Mesendoderm (in vitro differentiated cells): Measurements from ENCODE around the gene QSOX2.
"Not testable (repeated sequence)": the region's sequence is repeated elsewhere in the genome, so short reads cannot be mapped to it uniquely, and the experiment has no call there.

Experiments
- DNase-seq: peaks from one replicate; pipeline ENCODE4 v3.0.0; 2013
- H2AK5ac ChIP-seq: 2 replicates; pipeline ENCODE4 v1.6.1; 2013; ENCODE audit warnings: low read length, inconsistent platforms
- H2BK120ac ChIP-seq: 2 replicates; pipeline ENCODE4 v1.6.1; 2013; ENCODE audit warnings: low read depth, mild to moderate bottlenecking, low read length, moderate library complexity, mixed read lengths
- H2BK15ac ChIP-seq: replicated peaks from 2 replicates; pipeline ENCODE4 v1.6.1; 2013; ENCODE audit warnings: low read depth, mild to moderate bottlenecking, moderate library complexity
- H2BK5ac ChIP-seq: 2 replicates; pipeline ENCODE4 v1.6.1; 2013; ENCODE audit warnings: low read length, inconsistent platforms
- H3K18ac ChIP-seq: 2 replicates; pipeline ENCODE4 v1.6.1; 2013; ENCODE audit warnings: mild to moderate bottlenecking, low read length, mixed read lengths
- H3K23ac ChIP-seq: one replicate; pipeline ENCODE4 v1.6.1; 2013; ENCODE audit warnings: low read length
- H3K27ac ChIP-seq: 2 replicates; pipeline ENCODE4 v1.5.1; 2013; ENCODE audit warnings: low read depth, mild to moderate bottlenecking, inconsistent platforms, low read length, moderate library complexity
- H3K27me3 ChIP-seq: 2 replicates; pipeline ENCODE4 v1.6.1; 2013; ENCODE audit warnings: low read length, control low read depth, mild to moderate bottlenecking, inconsistent platforms; ENCODE audit not compliant: insufficient read depth, poor library complexity
- H3K36me3 ChIP-seq: 2 replicates; pipeline ENCODE4 v1.6.1; 2013; ENCODE audit warnings: low read length, inconsistent platforms; ENCODE audit not compliant: control insufficient read depth, insufficient read depth
- H3K4ac ChIP-seq: one replicate; pipeline ENCODE4 v1.6.1; 2013; ENCODE audit warnings: low read depth, mild to moderate bottlenecking, low read length, moderate library complexity
- H3K4me1 ChIP-seq: 2 replicates; pipeline ENCODE4 v1.6.1; 2013; ENCODE audit warnings: low read depth, low read length, inconsistent platforms; ENCODE audit not compliant: control insufficient read depth
- H3K4me2 ChIP-seq: 2 replicates; pipeline ENCODE4 v1.6.1; 2013; ENCODE audit warnings: low read length
- H3K4me3 ChIP-seq: 2 replicates; pipeline ENCODE4 v1.5.1; 2013; ENCODE audit warnings: mild to moderate bottlenecking, low read length
- H3K56ac ChIP-seq: one replicate; pipeline ENCODE4 v1.6.1; 2013; ENCODE audit warnings: low read length
- H3K79me1 ChIP-seq: 2 replicates; pipeline ENCODE4 v1.6.1; 2013; ENCODE audit warnings: low read length, inconsistent platforms
- H3K79me2 ChIP-seq: 2 replicates; pipeline ENCODE4 v1.6.1; 2013; ENCODE audit warnings: mild to moderate bottlenecking, low read length; ENCODE audit not compliant: control insufficient read depth, insufficient read depth
- H3K9ac ChIP-seq: 2 replicates; pipeline ENCODE4 v1.6.1; 2013; ENCODE audit warnings: low read length, inconsistent platforms
- H4K5ac ChIP-seq: one replicate; pipeline ENCODE4 v1.6.1; 2013; ENCODE audit warnings: low read length
- H4K8ac ChIP-seq: one replicate; pipeline ENCODE4 v1.6.1; 2013; ENCODE audit warnings: low read depth, mild to moderate bottlenecking, control low read depth, low read length, moderate library complexity
- WGBS: extraction: QIAGEN DNeasy Blood & Tissue Kit; methylation state at CpG from one replicate; pipeline ENCODE4 v1.1.7; 2013; ENCODE audit warnings: low lambda C conversion rate, missing lambda C conversion rate; ENCODE audit not compliant: insufficient coverage; ENCODE audit errors: extremely low coverage; 5-methylcytosine and 5-hydroxymethylcytosine counted together

Gene QSOX2

GRCh38 chr9:136239135-136239982 is 6.3 kb downstream of the QSOX2 start:
- Histone ChIP-seq H3K36me3 (no peaks in the 10 kb centered on the region), H4K8ac (no peak overlapping the region), H2BK120ac (no peak overlapping the region), H2BK5ac (no peak overlapping the region), H3K18ac (no peak overlapping the region), H2AK5ac (no peak overlapping the region), H3K27ac (no peak overlapping the region), H3K4ac (no peak overlapping the region), H3K27me3 (no peaks in the 10 kb centered on the region), H3K4me3 (no peak overlapping the region), H3K4me1 (no peaks in the 10 kb centered on the region), H4K5ac (no peak overlapping the region), H3K23ac (no peak overlapping the region), H2BK15ac (no peak overlapping the region), H3K4me2 (no peak overlapping the region), H3K56ac (no peak overlapping the region), H3K79me1 (peaks cover 38% of the 10 kb centered on the region), H3K79me2 (peaks cover 51% of the 10 kb centered on the region), H3K9ac (no peak overlapping the region)
- WGBS, result no CpG with 5 or more reads among the region's 25 CpGs
- DNase-seq, result no peak

GRCh38 chr9:136238342-136238732 is 7.3 kb downstream of the QSOX2 start:
- Histone ChIP-seq H3K4me3 (no peak overlapping the region), H2BK5ac (no peak overlapping the region), H3K36me3 (no peaks in the 10 kb centered on the region)

GRCh38 chr9:136237486-136238341 is 7.9 kb downstream of the QSOX2 start:
- Histone ChIP-seq H3K4me1 (no peaks in the 10 kb centered on the region), H3K18ac (no peak overlapping the region), H4K5ac (no peak overlapping the region), H3K56ac (no peak overlapping the region), H3K36me3 (no peaks in the 10 kb centered on the region), H3K79me1 (peaks cover 32% of the 10 kb centered on the region), H2AK5ac (no peak overlapping the region), H2BK5ac (no peak overlapping the region), H3K4me3 (no peak overlapping the region), H3K4me2 (no peak overlapping the region), H2BK120ac (no peak overlapping the region), H3K9ac (no peak overlapping the region), H3K27me3 (no peaks in the 10 kb centered on the region), H3K79me2 (peaks cover 40% of the 10 kb centered on the region), H4K8ac (no peak overlapping the region), H3K23ac (no peak overlapping the region), H3K27ac (no peak overlapping the region), H3K4ac (no peak overlapping the region), H2BK15ac (no peak overlapping the region)
- WGBS, result no CpG with 5 or more reads among the region's 32 CpGs
- DNase-seq, result no peak

More at GRCh38 chr9:136238342-136238732, 7.3 kb downstream of the QSOX2 start:
- Histone ChIP-seq H3K18ac (no peak overlapping the region), H3K56ac (no peak overlapping the region), H3K4ac (no peak overlapping the region), H3K27me3 (no peaks in the 10 kb centered on the region), H3K79me1 (peaks cover 37% of the 10 kb centered on the region), H4K8ac (no peak overlapping the region), H2AK5ac (no peak overlapping the region), H3K27ac (no peak overlapping the region), H3K4me1 (no peaks in the 10 kb centered on the region), H4K5ac (no peak overlapping the region), H2BK15ac (no peak overlapping the region), H3K79me2 (peaks cover 46% of the 10 kb centered on the region), H3K4me2 (no peak overlapping the region), H2BK120ac (no peak overlapping the region), H3K9ac (no peak overlapping the region), H3K23ac (peak overlapping the region; percentile 15)
- no peak for DNase-seq
- no CpG with 5 or more reads among the region's 12 CpGs for whole genome bisulfite sequencing

- WGBS, result no CpG with 5 or more reads among the region's 43 CpGs
Measured at GRCh38 chr9:136236471-136237410, 8.9 kb downstream of the QSOX2 start.

GRCh38 chr9:136235709-136236455 is 9.7 kb downstream of the QSOX2 start:
- no peak overlapping the region for H2BK5ac ChIP-seq
- no peak overlapping the region for H3K4me3 ChIP-seq
- H3K4me1 ChIP-seq, result no peaks in the 10 kb centered on the region
- H3K36me3 ChIP-seq, result no peaks in the 10 kb centered on the region
- H3K23ac ChIP-seq, result no peak overlapping the region
- H3K4me2 ChIP-seq, result no peak overlapping the region
- peaks cover 23% of the 10 kb centered on the region for H3K79me2 ChIP-seq
- H3K79me1 ChIP-seq, result peaks cover 20% of the 10 kb centered on the region
- no peak overlapping the region for H3K4ac ChIP-seq
- no peak overlapping the region for H4K5ac ChIP-seq
- no peak overlapping the region for H2AK5ac ChIP-seq
- H3K18ac ChIP-seq, result no peak overlapping the region
- H3K56ac ChIP-seq, result no peak overlapping the region
- no peak overlapping the region for H2BK120ac ChIP-seq
- DNase-seq, result no peak
- H2BK15ac ChIP-seq, result no peak overlapping the region
- H3K27me3 ChIP-seq, result no peaks in the 10 kb centered on the region
- no peak overlapping the region for H4K8ac ChIP-seq
- H3K27ac ChIP-seq, result no peak overlapping the region
- no CpG with 5 or more reads among the region's 27 CpGs for WGBS
- H3K9ac ChIP-seq, result no peak overlapping the region

More at GRCh38 chr9:136236471-136237410, 8.9 kb downstream of the QSOX2 start:
- not testable (repeated sequence) for H2AK5ac ChIP-seq, H3K27me3 ChIP-seq, H3K4me3 ChIP-seq, H3K4me1 ChIP-seq, H2BK5ac ChIP-seq, H3K4ac ChIP-seq, H4K5ac ChIP-seq, DNase-seq, H2BK15ac ChIP-seq, H3K9ac ChIP-seq, H3K36me3 ChIP-seq, H3K23ac ChIP-seq, H3K27ac ChIP-seq, H3K56ac ChIP-seq, H3K4me2 ChIP-seq, H4K8ac ChIP-seq, H2BK120ac ChIP-seq, H3K18ac ChIP-seq
- Histone ChIP-seq H3K79me2 (peaks cover 31% of the 10 kb centered on the region), H3K79me1 (peaks cover 24% of the 10 kb centered on the region)
